Prostate gland (tissue), 2 donors: ENCODE results near the gene CCDC148.

Source experiments
- CTCF ChIP-seq, 4 experiments: fragments of 200-600 bp in 2 of 4; fragments of 450-650 bp in 2 of 4; sonication (generic) in 2 of 4; IDR thresholded peaks; 1 replicate in 3 of 4; 2 replicates in 1 of 4; pipeline ENCODE4 v1.5.1; 2016 to 2019; ENCODE audit warnings: antibody characterized with exemption in 4 of 4, mild to moderate bottlenecking in 2 of 4, moderate library complexity in 2 of 4
- POLR2A ChIP-seq: fragments of 450-650 bp; IDR thresholded peaks from one replicate; pipeline ENCODE4 v1.6.1; 2016; ENCODE audit warnings: antibody characterized with exemption, mild to moderate bottlenecking

- no peak for TF ChIP-seq CTCF (IDR thresholded peaks at IDR 0.05)
- no peak for TF ChIP-seq POLR2A
Measured at GRCh38 chr2:158346032-158346431, 110.5 kb downstream of the CCDC148 start.
